ENCODE results near the gene MTAP.
A peak's percentile ranks its signal among the peaks of the same experiment; 100 is the strongest.

Gene MTAP

GRCh38 chr9:21803649-21804048, 1.2 kb downstream of the MTAP start:
- Histone ChIP-seq H3K9me3 (ENCODE audit: control insufficient read depth, insufficient read depth, low read depth, low read length) (no peaks in the 10 kb centered on the region), H3K27ac (ENCODE audit: extremely low read depth, low read depth, low read length) (no peak overlapping the region; the same call in 1 of the 2 replicates), H3K36me3 (ENCODE audit: control insufficient read depth in 2 of 2, insufficient read depth in 1 of 2, low read length in 2 of 2) (peaks cover 7 to 37% of the 10 kb centered on the region in 2 experiments; a peak in 2 of 3 replicates), H3K4me3 (ENCODE audit: low read depth, low read length) (peak overlapping the region; percentile 82), H3K4me1 (ENCODE audit: control insufficient read depth, insufficient read depth, low read length) (peaks cover 2% of the 10 kb centered on the region; the same call in 1 of the 2 replicates)
- TF ChIP-seq SP7 (tag by site-specific recombination; IDR thresholded peaks at IDR 0.05) (no peak), GLI2 (tag by site-specific recombination; IDR thresholded peaks at IDR 0.05; ENCODE audit: borderline replicate concordance, low read depth) (no peak), ZSCAN16 (tag by site-specific recombination; IDR thresholded peaks at IDR 0.05) (no peak), ZNF248 (tag by site-specific recombination; IDR thresholded peaks at IDR 0.05) (no peak), SP2 (tag by site-specific recombination; IDR thresholded peaks at IDR 0.05) (no peak), ZNF223 (tag by site-specific recombination; IDR thresholded peaks at IDR 0.05) (no peak), ZNF596 (tag by site-specific recombination; IDR thresholded peaks at IDR 0.05) (no peak), ZNF274 (IDR thresholded peaks at IDR 0.05; ENCODE audit: low read length) (no peak), ZNF274 (tag by site-specific recombination; IDR thresholded peaks at IDR 0.05; ENCODE audit: borderline replicate concordance) (no peak), ZNF529 (tag by site-specific recombination; IDR thresholded peaks at IDR 0.05; ENCODE audit: insufficient replicate concordance) (no peak), TCF7L2 (IDR thresholded peaks at IDR 0.05; ENCODE audit: borderline replicate concordance, low read depth, low read length) (no peak), ZNF548 (tag by site-specific recombination; IDR thresholded peaks at IDR 0.05) (no peak), EGR2 (tag by site-specific recombination; IDR thresholded peaks at IDR 0.05; ENCODE audit: low read depth) (no peak), ZNF148 (tag by site-specific recombination; IDR thresholded peaks at IDR 0.05; ENCODE audit: borderline replicate concordance) (no peak), ZNF184 (tag by site-specific recombination; IDR thresholded peaks at IDR 0.05) (no peak), TSHZ1 (tag by site-specific recombination; IDR thresholded peaks at IDR 0.05; ENCODE audit: borderline replicate concordance) (no peak)
- ChIA-PET POLR2A (interaction anchor here (0.7 to 2.5 kb wide), 6 partner anchors 8 to 398 kb away, joined by 3 to 10 read pairs (median 6); partner anchors contain the start of gene CDKN2B), CTCF (interaction anchor here (0.6 to 2.2 kb wide), 3 partner anchors 10 to 568 kb away, joined by 3 to 13 read pairs (median 4); no protein-coding TSS in a partner anchor)

- H3K4me3 ChIP-seq (ENCODE audit: low read depth, low read length): peak overlapping the region; percentile 82; the same call in 1 of the 2 replicates
- H3K4me1 ChIP-seq (ENCODE audit: control insufficient read depth, insufficient read depth, low read length): peaks cover 2% of the 10 kb centered on the region; the same call in 1 of the 2 replicates
- H3K36me3 ChIP-seq (ENCODE audit: control insufficient read depth in 2 of 2, insufficient read depth in 1 of 2, low read length in 2 of 2): peaks cover 7 to 43% of the 10 kb centered on the region in 2 experiments; a peak in 2 of 3 replicates
- CTCF ChIA-PET: interaction anchor here (0.7 to 2.2 kb wide), 3 partner anchors 9 to 621 kb away, joined by 4 to 13 read pairs (median 4); no protein-coding TSS in a partner anchor
- POLR2A ChIA-PET: no interaction called here
- H3K27ac ChIP-seq (ENCODE audit: extremely low read depth, low read depth, low read length): no peak overlapping the region
- H3K9me3 ChIP-seq (ENCODE audit: control insufficient read depth, insufficient read depth, low read depth, low read length): no peaks in the 10 kb centered on the region
- no peak for TF ChIP-seq TSHZ1 (tag by site-specific recombination; IDR thresholded peaks at IDR 0.05; ENCODE audit: borderline replicate concordance)
- TF ChIP-seq ZNF155 (tag by site-specific recombination; IDR thresholded peaks at IDR 0.05): no peak
- no peak for TF ChIP-seq ZNF202 (tag by site-specific recombination; IDR thresholded peaks at IDR 0.05; ENCODE audit: borderline replicate concordance)
- no peak for TF ChIP-seq ZNF169 (tag by site-specific recombination; IDR thresholded peaks at IDR 0.05)
- no peak for TF ChIP-seq ZFP37 (tag by site-specific recombination; IDR thresholded peaks at IDR 0.05)
- no peak for TF ChIP-seq BCL11A (tag by site-specific recombination; IDR thresholded peaks at IDR 0.05; ENCODE audit: low read depth)
- no peak for TF ChIP-seq ZSCAN16 (tag by site-specific recombination; IDR thresholded peaks at IDR 0.05)
- no peak for TF ChIP-seq ZNF791 (tag by site-specific recombination; IDR thresholded peaks at IDR 0.05)
- TF ChIP-seq ZFHX2 (tag by site-specific recombination; conservative IDR thresholded peaks at IDR 0.05): no peak
- no peak for TF ChIP-seq ZNF23 (tag by site-specific recombination; IDR thresholded peaks at IDR 0.05; ENCODE audit: borderline replicate concordance)
- TF ChIP-seq KLF17 (tag by site-specific recombination; IDR thresholded peaks at IDR 0.05): no peak
Measured at GRCh38 chr9:21804331-21804730, 1.9 kb downstream of the MTAP start.
